Measurements from ENCODE around the gene BCL7C.

DNA sequence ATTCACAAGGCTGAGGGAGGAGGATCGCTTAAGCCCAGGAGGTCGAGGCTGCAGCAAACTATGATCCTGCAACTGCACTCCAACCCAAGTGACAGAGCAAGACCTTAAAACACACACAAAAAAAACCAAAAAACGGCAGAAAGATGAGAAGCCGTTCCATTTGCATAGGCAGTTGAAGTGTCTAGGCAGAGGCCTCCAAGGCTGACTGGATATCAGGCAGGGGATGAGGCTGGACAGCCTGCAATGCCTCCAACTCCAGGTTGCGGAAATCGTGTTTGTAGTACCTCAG, 27.5 kb upstream of the BCL7C start:
- TF ChIP-seq, protein P1, sequence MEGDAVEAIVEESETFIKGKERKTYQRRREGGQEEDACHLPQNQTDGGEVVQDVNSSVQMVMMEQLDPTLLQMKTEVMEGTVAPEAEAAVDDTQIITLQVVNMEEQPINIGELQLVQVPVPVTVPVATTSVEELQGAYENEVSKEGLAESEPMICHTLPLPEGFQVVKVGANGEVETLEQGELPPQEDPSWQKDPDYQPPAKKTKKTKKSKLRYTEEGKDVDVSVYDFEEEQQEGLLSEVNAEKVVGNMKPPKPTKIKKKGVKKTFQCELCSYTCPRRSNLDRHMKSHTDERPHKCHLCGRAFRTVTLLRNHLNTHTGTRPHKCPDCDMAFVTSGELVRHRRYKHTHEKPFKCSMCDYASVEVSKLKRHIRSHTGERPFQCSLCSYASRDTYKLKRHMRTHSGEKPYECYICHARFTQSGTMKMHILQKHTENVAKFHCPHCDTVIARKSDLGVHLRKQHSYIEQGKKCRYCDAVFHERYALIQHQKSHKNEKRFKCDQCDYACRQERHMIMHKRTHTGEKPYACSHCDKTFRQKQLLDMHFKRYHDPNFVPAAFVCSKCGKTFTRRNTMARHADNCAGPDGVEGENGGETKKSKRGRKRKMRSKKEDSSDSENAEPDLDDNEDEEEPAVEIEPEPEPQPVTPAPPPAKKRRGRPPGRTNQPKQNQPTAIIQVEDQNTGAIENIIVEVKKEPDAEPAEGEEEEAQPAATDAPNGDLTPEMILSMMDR (IDR thresholded peaks at IDR 0.05), result no peak
- TF ChIP-seq POLR2AphosphoS5 (IDR thresholded peaks at IDR 0.05; ENCODE audit: low read depth, low read length) (no peak; the same call in 1 of the 2 replicates), SIN3A (IDR thresholded peaks at IDR 0.05; ENCODE audit: borderline replicate concordance, insufficient read depth, low read depth, low read length) (no peak)
- TF ChIP-seq, protein P2, sequence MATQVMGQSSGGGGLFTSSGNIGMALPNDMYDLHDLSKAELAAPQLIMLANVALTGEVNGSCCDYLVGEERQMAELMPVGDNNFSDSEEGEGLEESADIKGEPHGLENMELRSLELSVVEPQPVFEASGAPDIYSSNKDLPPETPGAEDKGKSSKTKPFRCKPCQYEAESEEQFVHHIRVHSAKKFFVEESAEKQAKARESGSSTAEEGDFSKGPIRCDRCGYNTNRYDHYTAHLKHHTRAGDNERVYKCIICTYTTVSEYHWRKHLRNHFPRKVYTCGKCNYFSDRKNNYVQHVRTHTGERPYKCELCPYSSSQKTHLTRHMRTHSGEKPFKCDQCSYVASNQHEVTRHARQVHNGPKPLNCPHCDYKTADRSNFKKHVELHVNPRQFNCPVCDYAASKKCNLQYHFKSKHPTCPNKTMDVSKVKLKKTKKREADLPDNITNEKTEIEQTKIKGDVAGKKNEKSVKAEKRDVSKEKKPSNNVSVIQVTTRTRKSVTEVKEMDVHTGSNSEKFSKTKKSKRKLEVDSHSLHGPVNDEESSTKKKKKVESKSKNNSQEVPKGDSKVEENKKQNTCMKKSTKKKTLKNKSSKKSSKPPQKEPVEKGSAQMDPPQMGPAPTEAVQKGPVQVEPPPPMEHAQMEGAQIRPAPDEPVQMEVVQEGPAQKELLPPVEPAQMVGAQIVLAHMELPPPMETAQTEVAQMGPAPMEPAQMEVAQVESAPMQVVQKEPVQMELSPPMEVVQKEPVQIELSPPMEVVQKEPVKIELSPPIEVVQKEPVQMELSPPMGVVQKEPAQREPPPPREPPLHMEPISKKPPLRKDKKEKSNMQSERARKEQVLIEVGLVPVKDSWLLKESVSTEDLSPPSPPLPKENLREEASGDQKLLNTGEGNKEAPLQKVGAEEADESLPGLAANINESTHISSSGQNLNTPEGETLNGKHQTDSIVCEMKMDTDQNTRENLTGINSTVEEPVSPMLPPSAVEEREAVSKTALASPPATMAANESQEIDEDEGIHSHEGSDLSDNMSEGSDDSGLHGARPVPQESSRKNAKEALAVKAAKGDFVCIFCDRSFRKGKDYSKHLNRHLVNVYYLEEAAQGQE (IDR thresholded peaks at IDR 0.05; ENCODE audit: insufficient read depth in 1 of 2, low read depth in 2 of 2, low read length in 1 of 2), result no peak
